ENCODE measurements around the gene ACSF2. TPM values are rescaled to one million over a fixed set of nuclear protein-coding genes. Genes with fewer than 3 reads are reported as not detected.

ACSF2 gene
- total and polyA plus RNA-seq, 2 of the 13 experiments (the other 11 are each of a cell fraction or from before 2014, with no cell fraction given), result 87.3 to 109 TPM

GRCh38 chr17:50479522-50480141, 53.6 kb downstream of the ACSF2 start (continued):
- TF ChIP-seq DBP (CRISPR knock-in tag; IDR thresholded peaks at IDR 0.05; ENCODE audit: not compliant biosample characterization) (no peak), FOXA1 (IDR thresholded peaks at IDR 0.05) (no peak), FOXA1 (CRISPR knock-in tag; IDR thresholded peaks at IDR 0.05) (peak; percentile 69), PBX3 (CRISPR knock-in tag; IDR thresholded peaks at IDR 0.05; ENCODE audit: borderline replicate concordance) (no peak), RNF219 (CRISPR knock-in tag; IDR thresholded peaks at IDR 0.05) (no peak), HIC2 (CRISPR knock-in tag; IDR thresholded peaks at IDR 0.05; ENCODE audit: low read depth) (no peak), RCOR2 (CRISPR knock-in tag; IDR thresholded peaks at IDR 0.05) (no peak), HDAC1 (CRISPR knock-in tag; IDR thresholded peaks at IDR 0.05) (no peak), ZNF18 (CRISPR knock-in tag; IDR thresholded peaks at IDR 0.05; ENCODE audit: insufficient replicate concordance) (no peak), RAD21 (CRISPR knock-in tag; IDR thresholded peaks at IDR 0.05) (peak; percentile 71), REST (IDR thresholded peaks at IDR 0.05; ENCODE audit: borderline replicate concordance in 1 of 2, low read depth in 1 of 2, low read length in 2 of 2) (no peak), ZNF780A (CRISPR knock-in tag; IDR thresholded peaks at IDR 0.05) (no peak), TEAD3 (CRISPR knock-in tag; optimal IDR thresholded peaks at IDR 0.05; ENCODE audit: borderline replicate concordance) (peak; percentile 57), IRX3 (CRISPR knock-in tag; IDR thresholded peaks at IDR 0.05; ENCODE audit: borderline replicate concordance, low read depth) (no peak), ZNF740 (CRISPR knock-in tag; IDR thresholded peaks at IDR 0.05) (0 out of 2 replicates have a peak, but pooled peaks have one; percentile 36), ZBTB8A (CRISPR knock-in tag; IDR thresholded peaks at IDR 0.05; ENCODE audit: borderline replicate concordance, low read depth) (no peak)

Data from HepG2 (cell line).